Upper lobe of left lung (tissue), 6 donors: ENCODE results near the gene PARP3. TPM values are rescaled to one million over a fixed set of nuclear protein-coding genes. Genes with fewer than 3 reads are reported as not detected.

ENCODE experiments used
- ATAC-seq, 2 donors: fragments of 200-7000 bp; cut with Tn5 transposase; one replicate each; pipeline ENCODE4 v1.9.1; 2022; ENCODE audit warnings: mild to moderate bottlenecking in 2 of 2, moderate library complexity in 2 of 2; ENCODE audit not compliant: low FRiP score in 2 of 2
- DNase-seq, 2 donors: peaks; one replicate each; pipeline ENCODE4 v3.0.0-alpha.2; 2019 to 2020
- H3K27ac ChIP-seq, 4 donors: fragments of 200-600 bp; sonication (generic); one replicate each; pipeline ENCODE4 v1.5.1; 2016 to 2019
- H3K27me3 ChIP-seq, 4 donors: fragments of 200-600 bp; sonication (generic); one replicate each; pipeline ENCODE4 v1.5.1; 2017 to 2019
- H3K36me3 ChIP-seq, 4 donors: fragments of 200-600 bp; sonication (generic); one replicate each; pipeline ENCODE4 v1.5.1; 2016 to 2019
- H3K4me1 ChIP-seq, 4 donors: fragments of 200-600 bp; sonication (generic); one replicate each; pipeline ENCODE4 v1.5.1; 2018 to 2019
- H3K4me3 ChIP-seq, 4 donors: fragments of 200-600 bp; sonication (generic); one replicate each; pipeline ENCODE4 v1.5.1; 2017 to 2019; ENCODE audit warnings: mild to moderate bottlenecking in 2 of 4, moderate library complexity in 1 of 4
- H3K9me3 ChIP-seq, 4 donors: fragments of 200-600 bp; sonication (generic); one replicate each; pipeline ENCODE4 v1.5.1; 2018 to 2019
- EP300 ChIP-seq, 4 donors: sonication (generic); formaldehyde crosslinking; IDR thresholded peaks; one replicate each; pipeline ENCODE4 v1.5.1; 2017; ENCODE audit warnings: antibody characterized with exemption in 4 of 4, control low read depth in 2 of 4
- POLR2A ChIP-seq, 4 donors: fragments of 450-650 bp; IDR thresholded peaks; one replicate each; pipeline ENCODE4 v1.5.1; 2016 to 2017; ENCODE audit warnings: antibody characterized with exemption in 4 of 4, mild to moderate bottlenecking in 2 of 4
- POLR2AphosphoS5 ChIP-seq, 2 donors: sonication (generic); formaldehyde crosslinking; IDR thresholded peaks; one replicate each; pipeline ENCODE4 v1.5.1; 2017; ENCODE audit warnings: antibody characterized with exemption in 2 of 2
- WGBS, 2 donors: methylation state at CpG; one replicate each; pipeline ENCODE4 v1.1.5; 2017 to 2018; 5-methylcytosine and 5-hydroxymethylcytosine counted together
- total RNA-seq, 6 donors: library from RNA; depleted of rRNA in 4 of 6; stranded (reverse); fragments of >200 nt in 4 of 6; gene quantifications; one replicate each; pipeline versions ENCODE4 v1.1.0 to v1.2.1, GENCODE V29; 2016 to 2021
- TF ChIP-seq, protein P1 (sequence below), 6 experiments: fragments of 450-650 bp in 4 of 6; fragments of 200-600 bp in 2 of 6; sonication (generic) in 2 of 6; IDR thresholded peaks; one replicate each; pipeline ENCODE4 v1.5.1; 2016 to 2019; ENCODE audit warnings: antibody characterized with exemption in 6 of 6
- donor health status: DM: no; HTN: no; CAD: no; lungs with moderate emphysema.
- donor health status: DM: no; HTN: yes; CAD: no; lungs with severe emphysema.

PARP3 gene
- total RNA-seq, 6 donors from 2014 or later = 23.0 to 80.7 (median 35.7) TPM

GRCh38 chr3:51955893-51956770 is 14.0 kb downstream of the PARP3 start:
- H3K4me1 ChIP-seq = peaks cover 6 to 18% (median 10%) of the 10 kb centered on the region in 4 donors
- no peaks in the 10 kb centered on the region for H3K9me3 ChIP-seq
- peak; percentile 43 to 85 for ATAC-seq
- H3K4me3 ChIP-seq = peak overlapping the region in 3 of 4 donors; percentile 31 to 57 (median 54)
- 12 to 20% methylated on average over 2 to 21 of the region's 97 CpGs for WGBS, 2 donors
- peak in 1 of 2 donors; percentile 92 for DNase-seq
- peaks cover 0 to 28% (median 14%) of the 10 kb centered on the region in 4 donors for H3K36me3 ChIP-seq
- H3K27ac ChIP-seq = peak overlapping the region; percentile 39 to 64 (median 54)
- TF ChIP-seq POLR2A (IDR thresholded peaks at IDR 0.05) (no peak), POLR2AphosphoS5 (IDR thresholded peaks at IDR 0.05) (no peak)
- TF ChIP-seq, protein P1, sequence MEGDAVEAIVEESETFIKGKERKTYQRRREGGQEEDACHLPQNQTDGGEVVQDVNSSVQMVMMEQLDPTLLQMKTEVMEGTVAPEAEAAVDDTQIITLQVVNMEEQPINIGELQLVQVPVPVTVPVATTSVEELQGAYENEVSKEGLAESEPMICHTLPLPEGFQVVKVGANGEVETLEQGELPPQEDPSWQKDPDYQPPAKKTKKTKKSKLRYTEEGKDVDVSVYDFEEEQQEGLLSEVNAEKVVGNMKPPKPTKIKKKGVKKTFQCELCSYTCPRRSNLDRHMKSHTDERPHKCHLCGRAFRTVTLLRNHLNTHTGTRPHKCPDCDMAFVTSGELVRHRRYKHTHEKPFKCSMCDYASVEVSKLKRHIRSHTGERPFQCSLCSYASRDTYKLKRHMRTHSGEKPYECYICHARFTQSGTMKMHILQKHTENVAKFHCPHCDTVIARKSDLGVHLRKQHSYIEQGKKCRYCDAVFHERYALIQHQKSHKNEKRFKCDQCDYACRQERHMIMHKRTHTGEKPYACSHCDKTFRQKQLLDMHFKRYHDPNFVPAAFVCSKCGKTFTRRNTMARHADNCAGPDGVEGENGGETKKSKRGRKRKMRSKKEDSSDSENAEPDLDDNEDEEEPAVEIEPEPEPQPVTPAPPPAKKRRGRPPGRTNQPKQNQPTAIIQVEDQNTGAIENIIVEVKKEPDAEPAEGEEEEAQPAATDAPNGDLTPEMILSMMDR (IDR thresholded peaks at IDR 0.05) = peak; percentile 31 to 90 (median 52)
- H3K27me3 ChIP-seq = peaks cover 0 to 9% (median 0%) of the 10 kb centered on the region in 4 donors

GRCh38 chr3:51957520-51958205 is 15.5 kb downstream of the PARP3 start:
- TF ChIP-seq POLR2AphosphoS5 (IDR thresholded peaks at IDR 0.05) = no peak
- TF ChIP-seq POLR2A (IDR thresholded peaks at IDR 0.05) = no peak
- no peak for TF ChIP-seq EP300 (IDR thresholded peaks at IDR 0.05)
- TF ChIP-seq, protein P1 (IDR thresholded peaks at IDR 0.05) = no peak
- no peak overlapping the region for H3K4me3 ChIP-seq
- ATAC-seq = no peak
- no peak for DNase-seq
- H3K9me3 ChIP-seq = no peaks in the 10 kb centered on the region
- no peak overlapping the region for H3K27ac ChIP-seq
- H3K4me1 ChIP-seq = peaks cover 6 to 18% (median 10%) of the 10 kb centered on the region in 4 donors
- WGBS, 2 donors = 98 to 100% methylated on average over 9 to 12 of the region's 15 CpGs
- peaks cover 0 to 28% (median 14%) of the 10 kb centered on the region in 4 donors for H3K36me3 ChIP-seq
- peaks cover 0 to 9% (median 0%) of the 10 kb centered on the region in 4 donors for H3K27me3 ChIP-seq

DNA sequence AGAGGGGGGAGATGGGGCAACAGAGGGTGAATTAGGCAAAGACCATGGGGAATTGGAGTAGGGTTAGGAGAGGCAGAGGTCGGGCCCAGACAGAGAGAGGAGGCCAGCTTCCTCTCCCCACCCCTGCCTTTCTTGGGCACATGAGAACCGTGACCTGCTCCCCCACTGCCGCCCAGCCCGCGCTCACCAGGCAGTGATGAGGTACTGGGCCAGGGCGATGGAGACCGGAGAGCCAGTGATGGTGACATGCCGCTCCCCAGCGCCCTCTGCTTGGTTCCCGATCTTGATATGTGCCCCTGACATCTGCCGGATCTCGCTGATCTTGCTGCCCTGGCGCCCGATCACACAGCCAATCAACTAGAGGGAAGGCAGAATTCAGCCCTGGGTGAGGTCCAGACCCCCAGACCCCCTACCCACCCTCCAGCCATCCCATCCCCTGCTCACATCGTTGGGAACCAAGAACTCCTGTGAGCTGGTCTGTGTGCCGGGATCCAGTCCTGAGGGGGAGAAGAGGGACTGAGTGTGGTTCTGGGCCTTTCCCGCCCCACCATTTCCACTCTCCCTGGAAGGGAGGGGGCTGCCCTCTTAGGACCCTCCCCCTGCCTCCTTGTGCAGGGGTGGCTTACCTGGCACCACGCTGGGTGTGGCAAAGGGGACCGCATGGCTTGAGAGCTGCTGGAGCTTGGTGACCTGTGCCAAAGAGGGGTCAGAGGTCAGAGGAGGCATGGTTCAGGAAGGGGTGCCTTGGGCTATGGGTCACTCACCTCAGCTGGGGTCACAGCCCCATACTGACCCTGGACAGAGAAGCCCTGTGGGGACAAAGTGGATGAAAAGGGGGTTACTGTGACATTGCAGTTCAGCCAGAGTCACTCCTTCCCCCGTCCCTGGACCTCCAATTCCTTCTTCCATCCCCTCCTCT is 16.7 kb downstream of the PARP3 start:
- ATAC-seq (no peak), DNase-seq (no peak)
- Histone ChIP-seq H3K27me3 (peaks cover 0 to 9% (median 0%) of the 10 kb centered on the region in 4 donors), H3K4me1 (peaks cover 6 to 18% (median 10%) of the 10 kb centered on the region in 4 donors), H3K4me3 (no peak overlapping the region), H3K9me3 (no peaks in the 10 kb centered on the region), H3K27ac (no peak overlapping the region), H3K36me3 (peaks cover 0 to 28% (median 14%) of the 10 kb centered on the region in 4 donors)
- WGBS, 2 donors = 95 to 96% methylated on average over 18 to 20 of the region's 20 CpGs
- TF ChIP-seq EP300 (IDR thresholded peaks at IDR 0.05) = no peak
- no peak for TF ChIP-seq POLR2AphosphoS5 (IDR thresholded peaks at IDR 0.05)
- no peak for TF ChIP-seq POLR2A (IDR thresholded peaks at IDR 0.05)
- TF ChIP-seq, protein P1 (IDR thresholded peaks at IDR 0.05) = no peak

GRCh38 chr3:51959651-51960050 is 17.5 kb downstream of the PARP3 start:
- WGBS, 2 donors = 87 to 100% methylated on average over 3 to 7 of the region's 7 CpGs
- Histone ChIP-seq H3K27ac (no peak overlapping the region), H3K4me1 (peaks cover 6 to 18% (median 10%) of the 10 kb centered on the region in 4 donors), H3K4me3 (no peak overlapping the region), H3K9me3 (no peaks in the 10 kb centered on the region), H3K27me3 (peaks cover 0 to 9% (median 0%) of the 10 kb centered on the region in 4 donors), H3K36me3 (peaks cover 0 to 28% (median 14%) of the 10 kb centered on the region in 4 donors)
- ATAC-seq (no peak), DNase-seq (no peak)
- TF ChIP-seq POLR2AphosphoS5 (IDR thresholded peaks at IDR 0.05) = no peak
- no peak for TF ChIP-seq POLR2A (IDR thresholded peaks at IDR 0.05)
- TF ChIP-seq, protein P1 (IDR thresholded peaks at IDR 0.05) = no peak
- no peak for TF ChIP-seq EP300 (IDR thresholded peaks at IDR 0.05)
